ENCODE data around the gene CSAG2. TPM values are rescaled to one million over a fixed set of nuclear protein-coding genes. Genes with fewer than 3 reads are reported as not detected.
"Not testable (repeated sequence)": the region's sequence is repeated elsewhere in the genome, so short reads cannot be mapped to it uniquely, and the experiment has no call there.

The CSAG2 gene, protein sequence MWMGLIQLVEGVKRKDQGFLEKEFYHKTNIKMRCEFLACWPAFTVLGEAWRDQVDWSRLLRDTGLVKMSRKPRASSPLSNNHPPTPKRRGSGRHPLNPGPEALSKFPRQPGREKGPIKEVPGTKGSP
- total RNA-seq: not detected

DNA sequence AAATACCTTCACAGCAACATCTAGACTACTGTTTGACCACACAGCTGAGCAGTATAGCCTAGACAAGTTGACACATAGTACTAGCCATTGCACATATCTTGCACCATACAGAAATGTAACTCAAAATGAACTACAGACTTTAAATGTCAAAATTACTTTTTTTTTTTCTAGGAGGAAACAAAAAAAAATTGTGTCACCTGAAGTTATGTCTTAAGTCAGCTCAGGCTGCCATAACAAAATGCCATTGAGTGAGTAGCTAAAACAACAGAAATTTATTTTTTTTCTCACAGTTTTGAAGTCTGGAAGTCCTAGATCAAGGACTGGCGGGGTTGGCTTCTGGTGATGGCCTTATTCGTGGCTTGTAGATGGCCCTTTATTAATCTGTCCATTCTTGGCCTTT is at the start of gene CSAG2:
CSAG2 (minus strand) TSS at position 101 of the 400 bp plus-strand sequence. CDS start 161 bp downstream, outside the sequence.
- not testable (repeated sequence) for H3K27me3 Mint-ChIP-seq (ENCODE audit: low read depth); H3K4me1 Mint-ChIP-seq (ENCODE audit: low read depth); H3K9me3 Mint-ChIP-seq; H3K27ac Mint-ChIP-seq; DNase-seq; H3K36me3 Mint-ChIP-seq (ENCODE audit: insufficient read depth in 2 of 2); ATAC-seq (replicated peaks in 1 of 2); H3K4me3 Mint-ChIP-seq

DNA sequence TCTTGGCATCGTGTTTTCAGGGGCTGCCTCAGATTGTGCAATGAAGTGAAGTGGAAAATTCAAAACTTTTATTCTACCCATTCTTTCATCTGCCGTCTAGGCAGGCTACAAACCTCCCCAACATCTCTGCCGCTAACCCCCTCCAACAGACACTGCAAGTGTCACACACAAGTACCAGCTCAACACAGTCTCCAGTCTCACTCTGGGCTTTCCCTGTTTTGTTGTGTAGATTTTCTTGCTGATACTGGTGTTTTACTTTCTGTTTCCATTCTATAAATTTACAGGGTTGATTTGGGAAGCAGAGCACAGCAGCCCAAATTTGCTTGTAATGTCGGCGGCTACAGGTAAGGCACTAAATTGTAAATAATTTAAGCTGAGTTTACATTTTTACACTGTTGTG is 45.8 kb upstream of the CSAG2 start:
- not testable (repeated sequence) for H3K27me3 Mint-ChIP-seq (ENCODE audit: low read depth); DNase-seq; H3K36me3 Mint-ChIP-seq (ENCODE audit: insufficient read depth in 2 of 2); H3K9me3 Mint-ChIP-seq; ATAC-seq (replicated peaks in 1 of 2); H3K4me1 Mint-ChIP-seq (ENCODE audit: low read depth); H3K27ac Mint-ChIP-seq; H3K4me3 Mint-ChIP-seq

DNA sequence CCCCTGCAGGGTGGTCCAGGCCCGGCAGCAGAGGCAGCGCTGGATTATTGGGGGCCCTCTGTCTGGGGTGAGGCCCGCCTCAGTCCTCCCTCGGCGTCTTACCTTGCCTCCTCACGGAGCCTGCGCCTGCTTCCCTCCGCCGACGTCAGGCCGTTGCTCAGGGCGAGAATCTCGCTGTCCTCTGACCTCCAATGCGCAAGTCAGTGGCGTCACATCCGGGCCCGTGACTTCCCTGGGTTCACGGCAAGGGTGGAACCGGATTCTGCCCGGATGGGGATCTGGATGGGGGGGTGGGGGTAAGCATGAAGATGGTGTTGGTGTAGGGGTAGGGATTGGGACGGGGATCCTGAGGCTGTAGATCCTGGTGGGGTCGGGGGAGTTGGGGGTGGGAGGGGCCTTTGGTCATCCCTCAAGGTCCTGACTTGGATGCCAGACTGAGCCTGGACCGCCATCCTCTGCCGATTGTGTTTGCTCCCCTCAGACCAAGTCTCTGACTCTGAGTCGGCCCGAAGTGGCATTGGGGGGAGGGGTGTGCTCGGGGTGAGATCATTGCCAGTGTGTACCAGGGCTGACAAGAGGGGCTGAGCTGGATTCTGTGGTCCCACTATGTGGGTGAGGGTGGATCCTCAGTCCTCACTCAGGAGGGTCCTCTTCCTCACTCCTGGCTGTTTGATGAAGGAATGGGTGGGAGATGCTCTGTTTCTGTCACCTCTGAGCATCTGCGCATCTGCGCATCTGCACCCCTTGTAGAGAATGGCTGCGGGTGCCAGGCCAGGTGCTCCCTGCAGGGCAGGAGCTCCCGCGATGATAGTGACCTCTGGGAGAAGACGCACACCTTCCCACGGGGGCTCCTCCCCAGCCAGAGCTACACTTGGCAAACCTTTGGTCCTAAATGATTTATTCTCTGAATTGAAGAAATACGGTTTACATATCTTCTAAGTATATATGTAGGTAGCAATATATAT is 44.9 kb upstream of the CSAG2 start, which contains the start of gene MAGEA2:
MAGEA2 (minus strand) TSS at position 157 of the 965 bp plus-strand sequence. CDS start 2,479 bp downstream, outside the sequence.
- not testable (repeated sequence) for H3K9me3 Mint-ChIP-seq; DNase-seq; H3K27ac Mint-ChIP-seq; H3K4me3 Mint-ChIP-seq; ATAC-seq (replicated peaks in 1 of 2); H3K36me3 Mint-ChIP-seq (ENCODE audit: insufficient read depth in 2 of 2); H3K4me1 Mint-ChIP-seq (ENCODE audit: low read depth); H3K27me3 Mint-ChIP-seq (ENCODE audit: low read depth)

DNA sequence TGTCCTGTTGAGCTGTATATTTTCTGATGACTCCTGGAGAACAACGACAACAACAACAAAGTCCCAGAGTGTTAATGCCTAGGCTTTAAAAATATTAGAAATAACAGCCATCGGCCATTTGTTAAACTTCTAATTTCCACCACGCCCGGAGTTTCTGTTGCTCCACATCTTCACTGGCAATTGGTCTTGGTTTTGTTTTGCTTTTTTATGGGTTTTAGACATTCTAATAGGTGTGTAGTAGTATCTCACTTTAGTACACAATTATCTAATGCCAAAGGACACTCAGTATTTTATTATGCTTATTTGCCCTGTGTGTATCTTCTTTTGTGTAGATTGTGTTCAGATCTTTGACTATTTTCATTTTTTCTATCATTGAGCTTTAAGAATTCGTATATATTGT is 29.5 kb upstream of the CSAG2 start:
- no peak overlapping the region for H3K4me3 Mint-ChIP-seq
- no peaks in the 10 kb centered on the region for H3K9me3 Mint-ChIP-seq

DNA sequence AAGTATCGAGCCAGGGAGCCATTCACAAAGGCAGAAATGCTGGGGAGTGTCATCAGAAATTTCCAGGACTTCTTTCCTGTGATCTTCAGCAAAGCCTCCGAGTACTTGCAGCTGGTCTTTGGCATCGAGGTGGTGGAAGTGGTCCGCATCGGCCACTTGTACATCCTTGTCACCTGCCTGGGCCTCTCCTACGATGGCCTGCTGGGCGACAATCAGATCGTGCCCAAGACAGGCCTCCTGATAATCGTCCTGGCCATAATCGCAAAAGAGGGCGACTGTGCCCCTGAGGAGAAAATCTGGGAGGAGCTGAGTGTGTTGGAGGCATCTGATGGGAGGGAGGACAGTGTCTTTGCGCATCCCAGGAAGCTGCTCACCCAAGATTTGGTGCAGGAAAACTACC is 27.5 kb upstream of the CSAG2 start:
- H3K36me3 Mint-ChIP-seq (ENCODE audit: insufficient read depth in 2 of 2); H3K4me3 Mint-ChIP-seq; ATAC-seq (replicated peaks in 1 of 2); DNase-seq; H3K27ac Mint-ChIP-seq; H3K27me3 Mint-ChIP-seq (ENCODE audit: low read depth); H3K9me3 Mint-ChIP-seq; H3K4me1 Mint-ChIP-seq (ENCODE audit: low read depth): not testable (repeated sequence)

More for the DNA sequence above, 29.5 kb upstream of the CSAG2 start:
- ATAC-seq (replicated peaks in 1 of 2) (no peak), DNase-seq (no peak)
- H3K27ac Mint-ChIP-seq: no peak overlapping the region
- peaks cover 9% of the 10 kb centered on the region for H3K27me3 Mint-ChIP-seq (ENCODE audit: low read depth)
- no peaks in the 10 kb centered on the region for H3K36me3 Mint-ChIP-seq (ENCODE audit: insufficient read depth in 2 of 2)
- H3K4me1 Mint-ChIP-seq (ENCODE audit: low read depth): no peaks in the 10 kb centered on the region

DNA sequence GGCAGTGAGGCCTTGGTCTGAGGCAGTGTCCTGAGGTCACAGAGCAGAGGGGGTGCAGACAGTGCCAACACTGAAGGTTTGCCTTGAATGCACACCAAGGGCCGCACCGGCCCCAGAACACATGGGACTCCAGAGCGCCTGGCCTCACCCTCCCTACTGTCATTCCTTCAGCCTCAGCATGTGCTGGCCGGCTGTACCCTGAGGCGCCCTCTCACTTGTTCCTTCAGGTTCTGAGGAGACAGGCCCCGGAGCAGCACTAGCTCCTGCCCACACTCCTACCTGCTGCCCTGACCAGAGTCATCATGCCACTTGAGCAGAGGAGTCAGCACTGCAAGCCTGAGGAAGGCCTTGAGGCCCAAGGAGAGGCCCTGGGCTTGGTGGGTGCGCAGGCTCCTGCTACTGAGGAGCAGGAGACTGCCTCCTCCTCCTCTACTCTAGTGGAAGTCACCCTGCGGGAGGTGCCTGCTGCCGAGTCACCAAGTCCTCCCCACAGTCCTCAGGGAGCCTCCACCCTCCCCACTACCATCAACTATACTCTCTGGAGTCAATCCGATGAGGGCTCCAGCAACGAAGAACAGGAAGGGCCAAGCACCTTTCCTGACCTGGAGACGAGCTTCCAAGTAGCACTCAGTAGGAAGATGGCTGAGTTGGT is 26.9 kb upstream of the CSAG2 start:
- Mint-ChIP-seq H3K27ac (no peak overlapping the region), H3K9me3 (no peaks in the 10 kb centered on the region), H3K36me3 (ENCODE audit: insufficient read depth in 2 of 2) (no peaks in the 10 kb centered on the region), H3K4me1 (ENCODE audit: low read depth) (no peaks in the 10 kb centered on the region), H3K4me3 (no peak overlapping the region), H3K27me3 (ENCODE audit: low read depth) (no peaks in the 10 kb centered on the region)
- ATAC-seq (replicated peaks in 1 of 2) (no peak), DNase-seq (no peak)

DNA sequence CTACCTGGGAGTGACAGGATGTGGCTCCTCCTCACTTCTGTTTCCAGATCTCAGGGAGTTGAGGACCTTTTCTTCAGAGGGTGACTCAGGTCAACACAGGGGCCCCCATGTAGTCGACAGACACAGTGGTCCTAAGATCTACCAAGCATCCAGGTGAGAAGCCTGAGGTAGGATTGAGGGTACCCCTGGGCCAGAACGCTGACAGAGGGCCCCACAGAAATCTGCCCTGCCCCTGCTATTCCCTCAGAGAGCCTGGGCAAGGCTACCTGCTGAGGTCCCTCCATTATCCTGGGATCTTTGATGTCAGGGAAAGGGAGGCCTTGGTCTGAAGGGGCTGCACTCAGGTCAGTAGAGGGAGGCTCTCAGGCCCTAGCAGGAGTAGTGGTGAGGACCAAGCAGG is 26.0 kb upstream of the CSAG2 start:
- Mint-ChIP-seq H3K4me1 (ENCODE audit: low read depth) (no peaks in the 10 kb centered on the region), H3K27me3 (ENCODE audit: low read depth) (peaks cover 6% of the 10 kb centered on the region), H3K4me3 (no peak overlapping the region), H3K9me3 (no peaks in the 10 kb centered on the region), H3K36me3 (ENCODE audit: insufficient read depth in 2 of 2) (no peaks in the 10 kb centered on the region), H3K27ac (no peak overlapping the region)
- ATAC-seq (replicated peaks in 1 of 2) (no peak), DNase-seq (no peak)

DNA sequence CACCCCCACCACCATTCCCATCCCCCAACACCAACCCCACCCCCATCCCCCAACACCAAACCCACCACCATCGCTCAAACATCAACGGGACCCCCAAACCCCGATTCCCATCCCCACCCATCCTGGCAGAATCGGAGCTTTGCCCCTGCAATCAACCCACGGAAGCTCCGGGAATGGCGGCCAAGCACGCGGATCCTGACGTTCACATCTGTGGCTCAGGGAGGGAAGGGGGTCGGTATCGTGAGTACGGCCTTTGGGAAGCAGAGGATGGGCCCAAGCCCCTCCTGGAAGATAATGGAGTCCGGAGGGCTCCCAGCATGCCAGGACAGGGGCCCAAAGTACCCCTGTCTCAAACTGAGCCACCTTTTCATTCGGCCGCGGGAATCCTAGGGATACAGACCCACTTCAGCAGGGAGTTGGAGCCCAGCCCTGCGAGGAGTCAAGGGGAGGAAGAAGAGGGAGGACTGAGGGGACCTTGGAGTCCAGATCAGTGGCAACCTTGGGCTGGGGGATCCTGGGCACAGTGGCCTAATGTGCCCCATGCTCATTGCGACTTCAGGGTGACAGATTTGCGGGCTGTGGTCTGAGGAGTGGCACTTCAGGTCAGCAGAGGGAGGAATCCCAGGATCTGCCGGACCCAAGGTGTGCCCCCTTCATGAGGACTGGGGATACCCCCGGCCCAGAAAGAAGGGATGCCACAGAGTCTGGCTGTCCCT is 25.2 kb upstream of the CSAG2 start:
- not testable (repeated sequence) for H3K4me3 Mint-ChIP-seq; H3K27ac Mint-ChIP-seq; H3K36me3 Mint-ChIP-seq (ENCODE audit: insufficient read depth in 2 of 2); ATAC-seq (replicated peaks in 1 of 2); H3K4me1 Mint-ChIP-seq (ENCODE audit: low read depth); DNase-seq; H3K9me3 Mint-ChIP-seq
- H3K27me3 Mint-ChIP-seq (ENCODE audit: low read depth): peaks cover 12% of the 10 kb centered on the region

DNA sequence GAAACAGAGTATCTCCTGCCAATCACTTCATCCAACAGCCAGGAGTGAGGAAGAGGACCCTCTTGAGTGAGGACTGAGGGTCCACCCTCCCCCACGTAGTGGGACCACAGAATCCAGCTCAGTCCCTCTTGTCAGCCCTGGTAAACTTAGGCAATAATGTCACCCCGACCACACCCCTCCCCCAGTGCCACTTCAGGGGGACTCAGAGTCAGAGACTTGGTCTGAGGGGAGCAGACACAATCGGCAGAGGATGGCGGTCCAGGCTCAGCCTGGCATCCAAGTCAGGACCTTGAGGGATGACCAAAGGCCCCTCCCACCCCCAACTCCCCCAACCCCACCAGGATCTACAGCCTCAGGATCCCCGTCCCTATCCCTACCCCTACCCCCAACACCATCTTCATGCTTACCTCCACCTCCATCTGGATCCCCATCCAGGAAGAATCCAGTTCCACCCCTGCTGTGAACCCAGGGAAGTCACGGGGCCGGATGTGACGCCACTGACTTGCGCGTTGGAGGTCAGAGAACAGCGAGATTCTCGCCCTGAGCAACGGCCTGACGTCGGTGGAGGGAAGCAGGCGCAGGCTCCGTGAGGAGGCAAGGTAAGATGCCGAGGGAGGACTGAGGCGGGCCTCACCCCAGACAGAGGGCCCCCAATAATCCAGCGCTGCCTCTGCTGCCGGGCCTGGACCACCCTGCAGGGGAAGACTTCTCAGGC is 24.3 kb upstream of the CSAG2 start, which contains the start of the genes CSAG1 and MAGEA12:
CSAG1 (minus strand) TSS at position 461 of the 715 bp plus-strand sequence. CDS start 1,261 bp downstream, outside the sequence.
MAGEA12 (plus strand) TSS at position 497 of the 715 bp plus-strand sequence. CDS start 2,405 bp downstream, outside the sequence.
- H3K4me1 Mint-ChIP-seq (ENCODE audit: low read depth): no peaks in the 10 kb centered on the region
- H3K27ac Mint-ChIP-seq: no peak within 1 kb of the TSS
- DNase-seq (no peak), ATAC-seq (replicated peaks in 1 of 2) (no peak)
- H3K9me3 Mint-ChIP-seq: no peaks in the 10 kb centered on the region
- no peaks in the 10 kb centered on the region for H3K36me3 Mint-ChIP-seq (ENCODE audit: insufficient read depth in 2 of 2)
- peaks cover 18% of the 10 kb centered on the region for H3K27me3 Mint-ChIP-seq (ENCODE audit: low read depth)
- H3K4me3 Mint-ChIP-seq: no peak within 1 kb of the TSS

DNA sequence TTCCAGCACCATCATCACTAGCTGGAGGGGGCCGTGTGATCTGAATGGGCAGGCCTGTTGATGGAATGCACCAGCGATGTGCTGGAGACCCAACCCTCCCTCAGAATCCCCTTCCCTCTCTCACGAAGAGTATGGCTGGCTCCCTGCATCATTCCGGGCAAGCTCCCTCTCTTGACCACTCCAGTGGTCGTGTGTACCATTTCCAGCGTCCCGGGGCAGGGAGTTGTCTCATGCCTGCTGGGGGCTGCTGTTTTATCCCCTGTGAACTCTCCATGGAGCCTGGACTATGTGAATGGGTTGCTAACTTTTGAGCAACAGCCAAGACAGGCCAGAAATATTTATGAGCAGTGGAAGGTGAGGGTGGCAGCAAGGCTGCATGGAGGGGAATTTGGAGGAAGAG is 16.3 kb upstream of the CSAG2 start:
- Mint-ChIP-seq H3K9me3 (no peaks in the 10 kb centered on the region), H3K27ac (no peak overlapping the region), H3K4me1 (ENCODE audit: low read depth) (no peaks in the 10 kb centered on the region), H3K36me3 (ENCODE audit: insufficient read depth in 2 of 2) (no peaks in the 10 kb centered on the region), H3K4me3 (no peak overlapping the region), H3K27me3 (ENCODE audit: low read depth) (peaks cover 28% of the 10 kb centered on the region)
- ATAC-seq (replicated peaks in 1 of 2) (no peak), DNase-seq (no peak)

DNA sequence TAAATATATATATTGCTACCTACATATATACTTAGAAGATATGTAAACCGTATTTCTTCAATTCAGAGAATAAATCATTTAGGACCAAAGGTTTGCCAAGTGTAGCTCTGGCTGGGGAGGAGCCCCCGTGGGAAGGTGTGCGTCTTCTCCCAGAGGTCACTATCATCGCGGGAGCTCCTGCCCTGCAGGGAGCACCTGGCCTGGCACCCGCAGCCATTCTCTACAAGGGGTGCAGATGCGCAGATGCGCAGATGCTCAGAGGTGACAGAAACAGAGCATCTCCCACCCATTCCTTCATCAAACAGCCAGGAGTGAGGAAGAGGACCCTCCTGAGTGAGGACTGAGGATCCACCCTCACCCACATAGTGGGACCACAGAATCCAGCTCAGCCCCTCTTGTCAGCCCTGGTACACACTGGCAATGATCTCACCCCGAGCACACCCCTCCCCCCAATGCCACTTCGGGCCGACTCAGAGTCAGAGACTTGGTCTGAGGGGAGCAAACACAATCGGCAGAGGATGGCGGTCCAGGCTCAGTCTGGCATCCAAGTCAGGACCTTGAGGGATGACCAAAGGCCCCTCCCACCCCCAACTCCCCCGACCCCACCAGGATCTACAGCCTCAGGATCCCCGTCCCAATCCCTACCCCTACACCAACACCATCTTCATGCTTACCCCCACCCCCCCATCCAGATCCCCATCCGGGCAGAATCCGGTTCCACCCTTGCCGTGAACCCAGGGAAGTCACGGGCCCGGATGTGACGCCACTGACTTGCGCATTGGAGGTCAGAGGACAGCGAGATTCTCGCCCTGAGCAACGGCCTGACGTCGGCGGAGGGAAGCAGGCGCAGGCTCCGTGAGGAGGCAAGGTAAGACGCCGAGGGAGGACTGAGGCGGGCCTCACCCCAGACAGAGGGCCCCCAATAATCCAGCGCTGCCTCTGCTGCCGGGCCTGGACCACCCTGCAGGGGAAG is 5.0 kb upstream of the CSAG2 start, which contains the start of gene MAGEA2B:
MAGEA2B (plus strand) TSS at position 814 of the 973 bp plus-strand sequence. CDS start 2,479 bp downstream, outside the sequence.
- H3K27ac Mint-ChIP-seq; DNase-seq; H3K27me3 Mint-ChIP-seq (ENCODE audit: low read depth); H3K4me3 Mint-ChIP-seq; H3K9me3 Mint-ChIP-seq; H3K4me1 Mint-ChIP-seq (ENCODE audit: low read depth); H3K36me3 Mint-ChIP-seq (ENCODE audit: insufficient read depth in 2 of 2); ATAC-seq (replicated peaks in 1 of 2): not testable (repeated sequence)
